Mucosa of rectum (tissue), 2 donors: Measurements from ENCODE around the gene PIM3.
A peak's percentile ranks its signal among the peaks of the same experiment; 100 is the strongest.

ENCODE experiments used
- H3K27ac ChIP-seq, 2 donors: one replicate each; pipeline ENCODE4 v1.7.0; 2013; ENCODE audit warnings: inconsistent platforms in 2 of 2, low read depth in 2 of 2, low read length in 2 of 2
- H3K27me3 ChIP-seq, 2 donors: one replicate each; pipeline ENCODE4 v1.7.0; 2013; ENCODE audit warnings: low read length in 2 of 2; ENCODE audit not compliant: control insufficient read depth in 2 of 2, insufficient read depth in 2 of 2
- H3K36me3 ChIP-seq, 2 donors: one replicate each; pipeline ENCODE4 v1.7.0; 2013; ENCODE audit warnings: low read length in 2 of 2; ENCODE audit not compliant: control insufficient read depth in 2 of 2, insufficient read depth in 2 of 2
- H3K4me1 ChIP-seq, 2 donors: one replicate each; pipeline ENCODE4 v1.7.0; 2013; ENCODE audit warnings: low read length in 2 of 2, mild to moderate bottlenecking in 1 of 2; ENCODE audit not compliant: control insufficient read depth in 2 of 2, insufficient read depth in 2 of 2
- H3K4me3 ChIP-seq, 2 donors: one replicate each; pipeline ENCODE4 v1.7.0; 2013; ENCODE audit warnings: low read length in 2 of 2
- H3K9ac ChIP-seq, 2 donors: one replicate each; pipeline ENCODE4 v1.7.0; 2013; ENCODE audit warnings: low read length in 2 of 2, low read depth in 1 of 2, mild to moderate bottlenecking in 1 of 2
- H3K9me3 ChIP-seq, 2 donors: one replicate each; pipeline ENCODE4 v1.7.0; 2013; ENCODE audit warnings: low read length in 2 of 2; ENCODE audit not compliant: control insufficient read depth in 2 of 2
- donor health status: healthy.
- donor health status: Normal muscosa, but diverticular disease.

The PIM3 gene

DNA sequence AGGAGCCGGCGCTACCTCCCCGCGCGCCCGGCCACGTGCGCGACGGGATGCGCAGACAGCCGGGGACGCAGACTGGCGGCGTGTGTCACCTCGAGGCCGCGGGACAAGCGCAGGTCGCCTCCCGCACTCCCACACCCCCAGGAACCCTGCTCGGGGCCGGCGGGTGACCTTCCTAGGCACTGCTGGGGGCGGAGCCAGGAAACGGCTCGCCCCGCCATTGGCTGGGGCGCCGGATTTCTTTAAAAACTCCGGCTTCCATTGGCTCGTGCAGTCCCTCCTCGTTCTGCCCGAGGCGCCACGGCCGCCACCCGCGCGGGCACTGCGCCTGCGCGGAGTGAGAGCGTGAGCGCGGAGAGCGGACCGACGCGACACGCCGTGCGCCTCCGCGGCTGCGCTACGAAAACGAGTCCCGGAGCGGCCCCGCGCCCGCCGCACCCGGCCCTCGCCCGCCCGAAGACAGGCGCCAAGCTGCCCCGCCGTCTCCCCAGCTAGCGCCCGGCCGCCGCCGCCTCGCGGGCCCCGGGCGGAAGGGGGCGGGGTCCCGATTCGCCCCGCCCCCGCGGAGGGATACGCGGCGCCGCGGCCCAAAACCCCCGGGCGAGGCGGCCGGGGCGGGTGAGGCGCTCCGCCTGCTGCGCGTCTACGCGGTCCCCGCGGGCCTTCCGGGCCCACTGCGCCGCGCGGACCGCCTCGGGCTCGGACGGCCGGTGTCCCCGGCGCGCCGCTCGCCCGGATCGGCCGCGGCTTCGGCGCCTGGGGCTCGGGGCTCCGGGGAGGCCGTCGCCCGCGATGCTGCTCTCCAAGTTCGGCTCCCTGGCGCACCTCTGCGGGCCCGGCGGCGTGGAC is at the start of gene PIM3:
Gene PIM3 (plus strand): TSS at position 614 of the 846 bp plus-strand sequence. CDS start 176 bp downstream, at position 790.
- no peaks in the 10 kb centered on the region for H3K9me3 ChIP-seq
- peaks cover 21 to 26% of the 10 kb centered on the region in 2 donors for H3K36me3 ChIP-seq
- H3K27ac ChIP-seq, result peak within 1 kb of the TSS; percentile 94 to 97
- H3K4me1 ChIP-seq, result peaks cover 30 to 39% of the 10 kb centered on the region in 2 donors
- peak within 1 kb of the TSS; percentile 88 to 92 for H3K9ac ChIP-seq
- H3K4me3 ChIP-seq, result peak within 1 kb of the TSS; percentile 85 to 95
- no peaks in the 10 kb centered on the region for H3K27me3 ChIP-seq

DNA sequence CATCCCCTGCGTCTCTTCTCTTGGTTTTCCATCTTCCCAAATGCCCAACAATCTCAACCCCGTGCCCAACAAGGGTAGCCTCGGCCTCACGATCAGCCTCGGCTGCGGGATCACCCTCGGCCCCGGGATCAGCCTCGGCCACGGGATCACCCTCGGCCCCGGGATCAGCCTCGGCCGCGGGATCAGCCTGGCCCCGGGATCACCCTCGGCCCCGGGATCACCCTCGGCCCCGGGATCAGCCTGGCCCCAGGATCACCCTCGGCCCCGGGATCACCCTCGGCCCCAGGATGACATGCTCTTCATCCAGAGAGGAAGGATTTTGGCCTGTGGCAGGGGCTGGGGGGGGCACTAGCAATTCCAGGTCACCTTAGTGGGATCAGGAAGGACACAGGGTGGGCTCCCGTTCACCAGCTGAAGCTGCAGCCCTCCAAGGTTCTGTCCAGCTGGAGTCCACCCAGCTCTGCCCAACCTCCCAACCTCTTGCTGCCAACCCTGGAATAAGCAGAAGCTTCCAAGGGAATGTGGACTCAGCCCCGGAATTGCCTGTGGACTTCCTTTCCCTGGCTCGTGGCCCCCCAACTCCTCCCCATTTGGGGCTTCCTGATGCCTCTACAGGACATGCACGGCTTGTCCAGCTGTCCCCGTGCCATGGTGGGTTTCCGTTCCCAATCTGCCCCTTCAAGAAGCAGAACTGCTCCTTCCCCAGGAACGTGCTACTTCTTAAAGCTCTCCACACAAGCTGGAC is 48.5 kb upstream of the PIM3 start:
- Histone ChIP-seq H3K4me1 (peaks cover under 1 to 3% of the 10 kb centered on the region in 2 donors), H3K27me3 (no peaks in the 10 kb centered on the region), H3K9me3 (no peaks in the 10 kb centered on the region), H3K27ac (no peak overlapping the region), H3K36me3 (peaks cover 26 to 44% of the 10 kb centered on the region in 2 donors), H3K4me3 (no peak overlapping the region), H3K9ac (no peak overlapping the region)

DNA sequence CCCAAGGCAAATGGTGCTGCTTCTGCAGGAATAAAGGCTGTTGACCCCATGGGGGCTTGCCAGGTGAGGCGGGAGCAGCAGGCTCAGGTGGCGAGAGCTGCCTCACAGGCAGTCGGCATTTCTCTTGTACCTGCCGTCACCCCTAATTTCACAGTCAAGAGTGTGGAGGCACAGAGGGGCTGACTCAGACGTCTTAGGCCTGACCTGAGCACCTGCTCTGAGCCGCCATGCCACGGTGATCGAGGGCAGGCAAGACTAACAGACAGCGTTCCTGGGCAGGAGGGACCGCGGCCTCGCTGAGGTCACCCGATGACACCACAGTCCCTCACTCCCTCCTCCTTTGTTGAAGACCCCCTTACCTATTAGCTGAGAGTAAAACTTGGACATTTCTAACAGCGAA is 47.5 kb upstream of the PIM3 start:
- Histone ChIP-seq H3K9me3 (no peaks in the 10 kb centered on the region), H3K27ac (no peak overlapping the region), H3K27me3 (no peaks in the 10 kb centered on the region), H3K36me3 (peaks cover 17 to 35% of the 10 kb centered on the region in 2 donors), H3K4me3 (no peak overlapping the region), H3K9ac (no peak overlapping the region), H3K4me1 (peaks cover 3% of the 10 kb centered on the region in 2 donors)

GRCh38 chr22:49913446-49913845 is 47.1 kb upstream of the PIM3 start:
- Histone ChIP-seq H3K27ac (no peak overlapping the region), H3K4me1 (peaks cover 3% of the 10 kb centered on the region in 2 donors), H3K27me3 (no peaks in the 10 kb centered on the region), H3K9ac (no peak overlapping the region), H3K4me3 (no peak overlapping the region), H3K36me3 (peaks cover 17 to 34% of the 10 kb centered on the region in 2 donors), H3K9me3 (no peaks in the 10 kb centered on the region)

GRCh38 chr22:49914256-49914655 is 46.3 kb upstream of the PIM3 start:
- Histone ChIP-seq H3K36me3 (peaks cover 15 to 30% of the 10 kb centered on the region in 2 donors), H3K27ac (no peak overlapping the region)

DNA sequence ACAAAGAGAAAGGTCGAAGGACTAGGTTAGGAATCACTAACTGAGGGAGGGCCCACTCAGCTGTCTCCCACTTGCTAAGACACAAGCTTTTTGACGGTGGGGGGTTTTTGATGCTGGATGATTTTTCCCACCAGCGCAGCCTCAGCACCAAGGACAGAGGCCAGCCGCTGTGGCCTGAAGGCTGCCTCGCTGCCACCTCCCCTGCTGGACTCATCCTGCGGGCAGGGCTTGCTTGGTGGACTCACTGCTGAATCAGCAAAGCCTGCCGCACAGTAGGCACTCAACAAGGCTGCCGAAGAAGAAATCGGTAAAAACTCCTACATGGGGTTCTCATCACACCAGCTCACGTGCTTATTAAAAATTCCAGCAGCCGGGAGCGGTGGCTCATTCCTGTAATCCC is 45.0 kb upstream of the PIM3 start:
- Histone ChIP-seq H3K27ac (no peak overlapping the region), H3K4me1 (peaks cover 8 to 12% of the 10 kb centered on the region in 2 donors), H3K27me3 (no peaks in the 10 kb centered on the region), H3K9me3 (no peaks in the 10 kb centered on the region), H3K36me3 (peaks cover 19 to 22% of the 10 kb centered on the region in 2 donors), H3K9ac (no peak overlapping the region), H3K4me3 (no peak overlapping the region)

More at GRCh38 chr22:49914256-49914655, 46.3 kb upstream of the PIM3 start:
- Histone ChIP-seq H3K9ac (no peak overlapping the region), H3K27me3 (no peaks in the 10 kb centered on the region), H3K9me3 (no peaks in the 10 kb centered on the region), H3K4me3 (no peak overlapping the region), H3K4me1 (peaks cover 7 to 8% of the 10 kb centered on the region in 2 donors)

DNA sequence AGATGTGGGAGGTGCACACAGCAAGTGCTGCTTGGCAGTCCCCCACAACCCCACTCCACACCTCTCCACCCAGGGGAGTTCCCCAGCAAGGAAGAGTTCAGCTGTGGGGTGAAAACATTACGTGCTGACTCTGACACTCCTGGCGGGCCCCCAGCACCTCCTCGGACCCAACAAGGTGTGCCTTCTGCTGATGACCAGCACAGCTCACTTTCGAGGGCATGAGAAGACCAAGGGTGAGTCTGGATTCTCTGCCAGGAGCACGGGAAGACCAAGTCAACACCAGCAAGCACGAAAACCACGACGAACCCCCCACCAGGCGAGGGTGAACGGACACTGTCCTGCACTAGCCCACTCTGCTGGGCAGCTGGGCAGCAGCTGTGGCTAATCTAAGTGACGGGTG is 43.7 kb upstream of the PIM3 start:
- H3K4me1 ChIP-seq, result peaks cover 8 to 12% of the 10 kb centered on the region in 2 donors
- peaks cover 19 to 21% of the 10 kb centered on the region in 2 donors for H3K36me3 ChIP-seq
- H3K4me3 ChIP-seq, result peak overlapping the region in 1 of 2 donors; percentile 78
- H3K9me3 ChIP-seq, result no peaks in the 10 kb centered on the region
- H3K27me3 ChIP-seq, result no peaks in the 10 kb centered on the region
- H3K9ac ChIP-seq, result no peak overlapping the region
- H3K27ac ChIP-seq, result no peak overlapping the region

- H3K27ac ChIP-seq, result peak within 1 kb of the TSS; percentile 95 to 98
- no peaks in the 10 kb centered on the region for H3K27me3 ChIP-seq
- no peaks in the 10 kb centered on the region for H3K9me3 ChIP-seq
- peaks cover 13 to 15% of the 10 kb centered on the region in 2 donors for H3K36me3 ChIP-seq
- H3K4me1 ChIP-seq, result peaks cover 8 to 12% of the 10 kb centered on the region in 2 donors
- peak within 1 kb of the TSS; percentile 78 to 88 for H3K4me3 ChIP-seq
- H3K9ac ChIP-seq, result peak within 1 kb of the TSS; percentile 75 to 94
Observed at GRCh38 chr22:49917974-49918910, 42.3 kb upstream of the PIM3 start, which contains the start of the genes ALG12 and CRELD2. TSS of gene ALG12 (minus strand) at chr22:49918438. CDS start at chr22:49913765, 4,673 bp downstream. TSS of gene CRELD2 (plus strand) at chr22:49918634. CDS start at chr22:49918770, 136 bp downstream.
